Fibroblast of pulmonary artery (primary cell): Measurements from ENCODE around the gene RNF152.

Experiments used
- DNase-seq: peaks from one replicate; pipeline ENCODE4 v3.0.0-alpha.2; 2010; ENCODE audit warnings: low read depth
- H3K4me3 ChIP-seq: replicated peaks from 2 replicates; pipeline ENCODE4 v1.5.1; 2011; ENCODE audit warnings: low read depth, mild to moderate bottlenecking, control low read depth, low read length, moderate library complexity
- TF ChIP-seq, protein P1 (sequence below): IDR thresholded peaks from 2 replicates; pipeline ENCODE4 v1.5.1; 2011; ENCODE audit warnings: mild to moderate bottlenecking, control low read depth, low read length, inconsistent platforms; ENCODE audit errors: missing control alignments

RNF152 gene

DNA sequence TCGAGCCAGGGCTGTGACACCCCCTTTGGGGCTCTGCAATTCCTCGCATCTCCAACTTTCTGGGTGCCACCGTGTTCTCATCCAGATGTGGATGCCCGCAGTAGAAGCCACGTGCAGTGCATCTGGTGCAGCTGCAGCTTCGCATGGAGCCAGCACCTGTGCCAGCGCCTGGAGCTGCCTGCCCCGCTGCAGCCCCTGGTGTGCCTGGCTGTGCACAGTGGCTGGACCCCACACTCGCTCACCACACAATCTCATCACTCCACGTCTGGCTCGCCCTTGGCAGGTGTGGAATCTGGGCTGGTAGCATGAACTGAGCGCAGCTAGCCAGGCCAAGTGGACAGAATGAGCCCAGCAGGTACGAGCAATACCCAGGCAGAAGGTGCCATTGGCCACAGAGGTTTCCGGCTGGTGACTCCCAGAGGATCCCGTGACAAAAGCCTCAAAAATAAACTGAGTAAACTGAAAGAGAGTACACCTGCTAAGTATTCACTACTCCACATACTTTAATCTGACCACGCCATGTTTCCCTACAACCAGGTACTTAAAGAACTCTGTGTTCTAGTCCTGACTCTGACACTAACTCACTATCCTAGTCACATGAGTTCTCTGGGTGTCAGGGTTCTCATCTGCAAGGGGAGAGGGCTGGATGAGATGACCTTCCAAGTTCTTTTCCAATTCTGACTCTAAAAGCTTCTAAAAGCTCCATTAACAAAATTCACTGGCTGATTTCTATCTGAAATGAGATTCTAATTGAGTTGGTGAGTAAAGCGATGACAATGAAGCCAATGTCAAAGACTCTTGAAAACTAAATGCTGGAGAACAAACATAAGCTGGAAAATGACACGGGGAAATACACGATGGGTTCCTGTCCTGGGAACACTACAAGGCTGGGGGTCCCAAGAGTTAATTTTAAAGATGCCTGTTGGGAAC, 37.1 kb downstream of the RNF152 start:
- TF ChIP-seq, protein P1, sequence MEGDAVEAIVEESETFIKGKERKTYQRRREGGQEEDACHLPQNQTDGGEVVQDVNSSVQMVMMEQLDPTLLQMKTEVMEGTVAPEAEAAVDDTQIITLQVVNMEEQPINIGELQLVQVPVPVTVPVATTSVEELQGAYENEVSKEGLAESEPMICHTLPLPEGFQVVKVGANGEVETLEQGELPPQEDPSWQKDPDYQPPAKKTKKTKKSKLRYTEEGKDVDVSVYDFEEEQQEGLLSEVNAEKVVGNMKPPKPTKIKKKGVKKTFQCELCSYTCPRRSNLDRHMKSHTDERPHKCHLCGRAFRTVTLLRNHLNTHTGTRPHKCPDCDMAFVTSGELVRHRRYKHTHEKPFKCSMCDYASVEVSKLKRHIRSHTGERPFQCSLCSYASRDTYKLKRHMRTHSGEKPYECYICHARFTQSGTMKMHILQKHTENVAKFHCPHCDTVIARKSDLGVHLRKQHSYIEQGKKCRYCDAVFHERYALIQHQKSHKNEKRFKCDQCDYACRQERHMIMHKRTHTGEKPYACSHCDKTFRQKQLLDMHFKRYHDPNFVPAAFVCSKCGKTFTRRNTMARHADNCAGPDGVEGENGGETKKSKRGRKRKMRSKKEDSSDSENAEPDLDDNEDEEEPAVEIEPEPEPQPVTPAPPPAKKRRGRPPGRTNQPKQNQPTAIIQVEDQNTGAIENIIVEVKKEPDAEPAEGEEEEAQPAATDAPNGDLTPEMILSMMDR = no peak

DNA sequence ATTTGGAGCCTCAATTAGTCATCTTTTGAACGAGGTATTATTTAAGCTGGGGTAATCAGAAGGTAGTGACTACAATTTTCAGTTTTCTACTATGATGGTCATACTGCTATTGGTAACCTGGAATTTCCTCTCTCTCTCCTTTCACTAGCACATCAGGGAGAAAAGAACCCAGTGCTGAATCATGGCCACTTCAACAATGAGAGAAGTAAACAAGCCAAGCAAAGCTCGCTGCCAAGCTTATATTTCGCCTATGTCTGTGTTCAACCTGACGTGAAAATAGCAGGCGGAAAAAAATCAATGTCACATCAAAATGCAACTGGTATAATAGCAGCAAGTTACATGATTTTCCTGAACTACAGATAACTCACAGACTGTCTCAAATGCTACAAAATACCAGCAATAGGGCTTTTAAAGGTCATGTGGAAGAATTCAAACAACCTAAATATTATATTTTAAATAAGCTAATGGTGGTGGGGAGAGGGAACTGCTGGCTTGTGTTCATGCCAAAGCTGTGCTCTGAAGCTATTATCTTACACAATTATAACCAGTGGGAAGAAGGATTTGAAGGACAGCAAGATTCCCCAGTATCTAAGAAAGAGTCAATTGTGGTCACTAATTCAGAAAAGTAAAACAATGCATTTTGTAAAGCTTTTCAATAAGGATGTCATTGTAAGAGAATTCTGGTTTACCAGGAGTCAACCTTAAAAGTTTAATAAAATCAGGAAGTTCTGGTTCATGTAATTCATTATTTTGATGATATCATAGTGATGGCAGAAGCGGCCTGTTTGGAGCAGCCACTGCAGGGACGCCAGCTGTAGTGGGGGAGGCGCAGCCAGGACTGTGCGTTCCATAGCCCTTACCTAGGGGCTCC, 38.0 kb downstream of the RNF152 start:
- H3K4me3 ChIP-seq = no peak overlapping the region
- peak; percentile 54 for DNase-seq
- TF ChIP-seq, protein P1 = no peak

More for the DNA sequence above, 37.1 kb downstream of the RNF152 start:
- no peak overlapping the region for H3K4me3 ChIP-seq
- no peak for DNase-seq

DNA sequence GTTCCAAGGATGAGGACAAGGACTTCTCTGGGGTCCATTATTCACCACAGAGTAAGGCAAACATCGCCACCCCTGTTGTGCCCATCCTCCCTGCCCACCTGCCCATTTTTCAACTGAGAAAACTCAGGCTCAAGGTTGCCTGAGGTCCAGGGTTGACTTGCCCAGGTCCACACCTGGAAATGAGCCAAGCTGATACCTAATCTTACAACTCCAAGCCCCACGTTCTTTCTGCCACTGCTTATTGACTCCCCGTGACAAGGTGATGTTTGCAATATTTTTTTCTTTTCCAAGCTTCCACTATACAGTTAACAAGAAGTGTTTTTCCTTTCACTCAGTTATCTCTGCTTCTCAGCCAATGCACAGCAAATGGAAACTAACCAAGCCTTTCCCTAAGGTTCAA, 39.0 kb downstream of the RNF152 start:
- TF ChIP-seq, protein P1 = no peak
- DNase-seq = no peak

DNA sequence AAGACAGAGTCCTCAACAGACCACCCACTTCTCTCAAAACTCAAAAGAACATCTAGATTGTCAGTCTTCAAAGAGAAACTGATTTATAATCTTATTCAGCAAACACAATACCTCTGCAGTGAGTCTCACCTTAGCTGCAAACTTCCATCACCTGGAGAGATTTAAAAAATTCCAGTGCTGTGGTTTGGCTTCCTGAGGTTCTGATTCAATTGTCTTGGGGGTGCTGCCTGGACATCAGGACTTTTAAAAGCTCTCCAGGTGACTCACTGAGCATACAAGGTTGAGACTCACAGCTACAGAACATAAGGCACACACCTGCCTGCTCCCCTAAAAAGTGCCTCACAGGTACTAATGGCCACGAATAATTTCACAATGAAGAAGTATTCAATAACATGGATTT, 40.3 kb downstream of the RNF152 start:
- DNase-seq = no peak
- TF ChIP-seq, protein P1 = no peak
- H3K4me3 ChIP-seq = no peak overlapping the region

More for the DNA sequence above, 39.0 kb downstream of the RNF152 start:
- H3K4me3 ChIP-seq = no peak overlapping the region

DNA sequence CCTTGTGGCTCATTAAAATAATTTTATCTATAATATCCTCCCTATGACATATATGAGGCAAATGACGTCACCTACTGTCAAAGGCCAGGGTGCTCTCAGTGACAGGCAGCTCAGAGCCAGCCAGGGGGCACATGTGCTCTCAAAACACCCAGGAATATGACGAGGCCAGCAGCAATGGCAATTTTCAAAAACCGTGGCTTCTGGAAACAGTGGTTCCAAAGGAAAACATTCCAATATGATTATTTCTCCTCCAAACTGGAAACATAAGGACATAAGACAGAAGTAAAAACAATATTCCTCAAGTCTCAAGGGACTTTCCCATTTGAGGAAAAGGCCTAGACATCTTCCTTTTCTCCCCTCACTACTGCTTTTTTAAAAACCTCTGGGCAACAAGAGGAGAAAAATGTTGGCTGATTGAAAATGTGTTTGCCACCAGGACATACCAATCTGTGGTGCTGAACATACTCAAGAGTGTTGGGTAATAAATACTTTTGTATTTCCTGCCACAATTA, 40.8 kb downstream of the RNF152 start:
- TF ChIP-seq, protein P1 = no peak
- no peak overlapping the region for H3K4me3 ChIP-seq
- peak; percentile 57 for DNase-seq

DNA sequence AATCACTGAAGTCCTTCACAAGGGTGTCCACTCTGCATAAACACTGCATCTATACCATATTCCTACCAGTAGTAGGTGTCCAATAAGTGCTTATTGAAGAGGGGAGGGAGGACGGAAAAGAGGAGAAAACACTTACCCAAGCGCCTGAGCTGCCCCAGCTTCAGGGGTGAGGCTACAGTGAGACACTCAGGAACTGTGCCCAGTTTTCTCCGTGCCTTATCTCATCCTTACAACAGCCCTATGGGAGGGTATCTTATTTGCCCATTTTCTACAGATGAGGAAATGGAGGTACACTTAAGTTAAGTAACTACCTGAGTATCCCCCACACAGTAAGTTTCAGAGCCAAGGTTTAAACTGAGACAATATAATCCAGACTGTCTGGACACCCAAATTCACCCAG, 41.5 kb downstream of the RNF152 start:
- TF ChIP-seq, protein P1 = no peak
- DNase-seq = no peak
- no peak overlapping the region for H3K4me3 ChIP-seq
